IPS DF 6.9 (cell line): ENCODE results near the gene HSD11B1.

Experiments used
- DNase-seq: peaks from one replicate; pipeline ENCODE4 v3.0.0-alpha.2; 2013; ENCODE audit warnings: low read depth, low spot score
- H3K27ac ChIP-seq: one replicate; pipeline ENCODE4 v1.5.1; 2013; ENCODE audit warnings: low read length, control low read depth
- H3K27me3 ChIP-seq: 2 replicates; pipeline ENCODE4 v1.6.1; 2013; ENCODE audit warnings: mild to moderate bottlenecking, low read length; ENCODE audit not compliant: control insufficient read depth, insufficient read depth
- H3K36me3 ChIP-seq: 2 replicates; pipeline ENCODE4 v1.6.1; 2013; ENCODE audit warnings: low read length; ENCODE audit not compliant: control insufficient read depth, insufficient read depth
- H3K4me1 ChIP-seq: 2 replicates; pipeline ENCODE4 v1.6.1; 2013; ENCODE audit warnings: low read length; ENCODE audit not compliant: control insufficient read depth, insufficient read depth
- H3K4me3 ChIP-seq: 2 replicates; pipeline ENCODE4 v1.5.1; 2013; ENCODE audit warnings: mild to moderate bottlenecking, low read length
- H3K9me3 ChIP-seq: 2 replicates; pipeline ENCODE4 v1.6.1; 2013; ENCODE audit warnings: low read length, inconsistent platforms; ENCODE audit not compliant: control insufficient read depth, insufficient read depth
- WGBS: extraction: QIAGEN DNeasy Blood & Tissue Kit; methylation state at CpG from one replicate; pipeline ENCODE4 v1.1.7; 2013; ENCODE audit warnings: mixed read lengths, missing lambda C conversion rate; ENCODE audit not compliant: insufficient read length, insufficient coverage; 5-methylcytosine and 5-hydroxymethylcytosine counted together

HSD11B1 gene

DNA sequence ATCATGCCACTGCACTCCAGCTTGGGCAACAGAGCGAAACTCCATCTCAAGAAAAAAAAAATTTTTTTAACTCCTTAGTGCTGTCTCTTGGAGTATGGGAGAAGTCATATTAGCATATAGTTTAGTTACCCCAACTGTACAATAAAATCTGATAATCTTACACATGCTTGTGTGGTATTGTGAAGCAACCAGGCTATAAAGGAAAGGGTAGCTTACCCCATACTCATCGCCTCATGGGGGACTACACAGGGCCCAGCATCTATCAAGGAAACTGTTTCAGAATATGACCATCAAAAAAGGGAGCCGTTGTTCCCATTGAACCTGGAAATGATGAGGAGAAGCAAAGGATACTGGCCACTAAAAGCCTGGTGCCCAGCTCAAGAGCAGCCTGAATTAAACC lies 48.2 kb downstream of the HSD11B1 start:
- Histone ChIP-seq H3K4me3 (no peak overlapping the region), H3K4me1 (no peaks in the 10 kb centered on the region), H3K27me3 (no peaks in the 10 kb centered on the region), H3K27ac (no peak overlapping the region), H3K9me3 (no peaks in the 10 kb centered on the region), H3K36me3 (no peaks in the 10 kb centered on the region)
- WGBS: no CpG with 5 or more reads among the region's 3 CpGs
- no peak for DNase-seq

DNA sequence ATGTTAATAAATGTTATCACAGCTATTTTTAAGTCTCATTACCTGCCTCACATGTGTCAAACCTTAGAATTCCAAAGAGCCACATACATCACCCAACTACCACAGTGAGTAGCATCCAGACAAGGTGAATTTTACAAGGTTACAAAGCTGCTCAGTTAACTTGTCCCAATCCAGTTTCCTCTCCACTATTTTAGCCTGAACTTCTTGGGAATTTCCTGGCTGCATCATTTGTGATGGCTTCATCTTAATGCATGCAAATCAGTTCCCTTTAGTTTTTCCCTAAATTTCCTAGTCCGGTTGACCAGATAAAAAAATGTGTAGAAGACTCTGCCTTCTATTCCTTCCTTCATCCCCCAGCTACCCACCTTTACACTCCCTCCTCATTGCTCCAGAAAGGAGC lies 50.6 kb downstream of the HSD11B1 start:
- H3K4me3 ChIP-seq: no peak overlapping the region
- no peaks in the 10 kb centered on the region for H3K4me1 ChIP-seq
- no peaks in the 10 kb centered on the region for H3K36me3 ChIP-seq
- no peak overlapping the region for H3K27ac ChIP-seq
- no CpG with 5 or more reads among the region's 1 CpG for WGBS
- H3K27me3 ChIP-seq: no peaks in the 10 kb centered on the region
- no peaks in the 10 kb centered on the region for H3K9me3 ChIP-seq
- DNase-seq: no peak

DNA sequence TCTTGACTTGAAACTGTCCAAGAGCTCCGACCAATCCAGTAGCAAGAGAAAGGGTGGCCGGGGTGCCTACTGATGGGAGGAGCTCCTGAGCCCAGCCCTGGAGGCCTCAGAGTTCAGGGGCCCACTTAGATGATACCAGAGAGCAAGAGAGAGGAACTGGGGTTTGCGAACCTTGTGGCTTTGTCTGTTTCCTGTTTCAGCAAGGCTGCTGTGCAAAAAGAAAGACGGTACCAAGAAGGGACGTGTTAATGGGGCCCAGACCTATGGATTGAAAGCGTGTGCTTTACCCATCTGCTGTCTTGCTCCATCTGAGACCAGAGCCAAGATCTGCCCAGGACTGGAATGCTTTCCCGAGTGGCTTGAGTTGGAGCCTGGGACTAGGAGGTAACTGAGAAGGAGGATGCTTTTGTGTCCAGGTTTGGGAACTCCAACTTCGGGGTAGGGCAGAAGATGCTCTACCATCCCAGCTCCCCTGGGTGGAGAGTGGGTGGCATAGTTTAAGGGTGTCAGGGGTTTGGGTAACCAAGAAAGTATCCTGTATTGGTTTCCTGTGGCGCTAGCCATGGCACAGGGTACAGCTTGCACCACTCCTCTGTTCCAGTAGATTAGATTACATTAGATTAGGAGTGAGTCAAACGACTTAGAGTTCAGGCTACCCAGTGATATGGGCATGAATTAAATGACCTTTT lies 51.4 kb downstream of the HSD11B1 start, which contains the start of gene TRAF3IP3:
Gene TRAF3IP3, plus strand, starts transcription at position 128 of the 689 bp plus-strand sequence. CDS start 3,987 bp downstream, outside the sequence.
- Histone ChIP-seq H3K27ac (no peak within 1 kb of the TSS), H3K9me3 (no peaks in the 10 kb centered on the region), H3K4me3 (no peak within 1 kb of the TSS), H3K4me1 (no peaks in the 10 kb centered on the region), H3K27me3 (no peaks in the 10 kb centered on the region), H3K36me3 (no peaks in the 10 kb centered on the region)
- no peak for DNase-seq
- no CpG with 5 or more reads among the region's 10 CpGs for WGBS

DNA sequence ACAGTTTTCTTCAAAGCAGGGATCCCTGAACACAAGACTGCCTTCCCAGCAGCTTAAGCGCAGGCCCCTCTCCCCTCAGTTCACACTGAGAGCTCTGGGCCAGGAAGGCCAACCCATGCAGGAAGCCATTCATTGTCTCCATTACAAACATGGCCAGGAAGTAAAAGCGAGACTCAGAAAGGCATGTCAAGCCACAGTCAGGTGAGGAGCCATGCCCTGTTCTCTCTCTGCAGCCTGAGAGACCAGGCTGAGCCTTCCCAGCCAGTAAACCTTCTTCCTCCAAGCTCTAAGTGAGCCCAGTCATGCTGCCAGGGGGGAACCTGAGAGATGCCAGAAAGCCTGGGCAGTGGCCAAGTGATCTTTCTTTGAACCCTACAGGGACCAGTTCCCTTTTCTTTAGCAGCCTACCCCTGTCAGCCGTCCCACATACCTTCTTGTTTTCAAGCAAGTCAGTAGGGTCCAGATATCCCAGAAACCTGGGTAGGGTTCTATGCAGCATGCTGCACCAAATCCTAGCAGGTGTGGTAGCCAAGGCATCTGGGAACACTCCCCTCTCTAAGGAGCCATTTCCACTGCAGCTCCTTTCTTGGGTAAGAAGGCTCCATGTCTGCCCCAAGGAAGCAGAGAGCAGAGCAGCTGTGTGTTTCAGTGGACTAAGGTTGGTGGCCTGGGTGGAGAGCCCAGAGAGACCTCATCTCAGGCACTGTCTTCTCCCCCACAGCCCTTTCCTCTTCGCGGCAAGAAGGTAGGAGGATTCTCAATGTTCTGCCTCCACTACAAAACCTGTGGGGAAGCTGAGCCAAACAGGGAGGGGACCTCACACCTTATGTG lies 52.2 kb downstream of the HSD11B1 start:
- no peak for DNase-seq
- H3K36me3 ChIP-seq: no peaks in the 10 kb centered on the region
- no peaks in the 10 kb centered on the region for H3K27me3 ChIP-seq
- no peak overlapping the region for H3K4me3 ChIP-seq
- H3K4me1 ChIP-seq: no peaks in the 10 kb centered on the region
- no peaks in the 10 kb centered on the region for H3K9me3 ChIP-seq
- no peak overlapping the region for H3K27ac ChIP-seq
- WGBS: no CpG with 5 or more reads among the region's 5 CpGs

DNA sequence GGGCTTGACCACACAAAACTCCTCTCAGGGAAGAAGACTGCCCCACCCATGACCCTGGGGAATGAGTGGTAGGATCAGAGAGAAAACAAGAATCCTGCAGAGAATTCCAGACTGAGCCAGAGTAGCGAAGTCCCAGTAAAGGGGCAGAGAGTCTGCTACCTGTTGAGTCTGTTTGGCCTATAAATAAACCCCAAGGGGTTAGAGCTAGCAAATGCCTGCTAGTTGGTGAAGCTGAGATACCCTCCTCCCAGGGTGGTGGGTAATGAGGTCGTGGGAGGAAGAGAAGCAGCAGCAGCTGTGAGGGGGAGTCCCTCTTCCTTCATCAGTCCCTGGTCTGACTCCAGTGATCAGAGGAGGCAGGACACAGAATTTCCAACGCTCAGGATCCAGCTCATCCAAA lies 53.8 kb downstream of the HSD11B1 start:
- no peak for DNase-seq
- no peak overlapping the region for H3K4me3 ChIP-seq
- no peaks in the 10 kb centered on the region for H3K36me3 ChIP-seq
- H3K27me3 ChIP-seq: no peaks in the 10 kb centered on the region
- H3K9me3 ChIP-seq: no peaks in the 10 kb centered on the region
- no peaks in the 10 kb centered on the region for H3K4me1 ChIP-seq
- no peak overlapping the region for H3K27ac ChIP-seq
- no CpG with 5 or more reads among the region's 3 CpGs for WGBS

DNA sequence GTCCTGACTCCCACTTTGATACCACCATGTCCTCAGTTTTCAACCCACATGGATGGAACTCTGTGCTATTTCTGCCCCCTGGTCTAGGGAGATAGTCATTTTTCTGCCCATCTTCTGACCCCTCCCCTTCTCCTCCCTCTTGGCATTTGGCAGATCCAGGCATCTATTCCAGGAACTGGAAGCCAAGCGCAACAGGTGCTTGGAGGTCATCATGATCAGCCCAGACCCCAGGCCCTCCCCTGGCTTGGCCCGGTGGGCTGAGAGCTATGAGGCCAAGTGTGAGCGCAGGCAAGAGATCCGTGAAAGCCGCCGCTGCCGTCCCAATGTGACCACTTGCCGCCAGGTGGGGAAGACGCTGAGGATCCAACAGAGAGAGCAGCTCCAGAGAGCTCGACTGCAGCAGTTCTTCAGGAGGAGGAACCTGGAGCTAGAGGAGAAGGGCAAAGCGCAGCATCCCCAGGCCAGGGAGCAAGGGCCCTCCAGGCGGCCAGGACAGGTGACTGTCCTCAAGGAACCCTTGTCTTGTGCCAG lies 55.2 kb downstream of the HSD11B1 start:
- Histone ChIP-seq H3K4me1 (no peaks in the 10 kb centered on the region), H3K4me3 (no peak overlapping the region), H3K27ac (no peak overlapping the region), H3K9me3 (no peaks in the 10 kb centered on the region), H3K27me3 (no peaks in the 10 kb centered on the region), H3K36me3 (no peaks in the 10 kb centered on the region)
- WGBS: no CpG with 5 or more reads among the region's 12 CpGs
- no peak for DNase-seq

DNA sequence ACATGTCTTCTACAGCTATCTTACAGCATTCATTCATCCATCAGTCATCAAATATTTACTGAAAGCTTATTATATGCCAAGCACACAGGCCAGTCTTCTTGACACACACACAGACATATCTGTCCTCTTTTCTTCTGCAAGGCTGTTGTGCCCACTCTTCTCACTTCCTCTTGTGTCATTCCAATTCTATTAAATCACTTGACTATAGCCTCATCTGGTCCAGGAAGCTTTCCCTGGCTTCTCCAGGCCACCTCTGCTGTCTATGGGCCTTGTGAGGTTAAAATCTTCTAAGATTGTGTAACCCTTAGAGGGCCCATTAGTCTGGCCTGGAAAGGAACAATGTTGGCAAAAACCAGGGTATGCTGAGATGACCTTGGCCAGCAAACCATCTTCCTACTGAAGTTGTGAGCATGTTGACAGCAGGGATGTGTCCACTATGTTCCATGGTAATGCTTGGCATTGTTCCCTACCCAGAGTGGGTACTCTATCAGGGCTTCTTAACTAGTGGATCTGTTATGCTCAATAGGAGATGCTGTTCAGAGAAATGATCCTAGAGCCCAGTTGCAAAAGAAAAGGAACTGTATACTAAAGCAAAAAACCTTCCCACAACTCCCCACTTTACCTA lies 56.5 kb downstream of the HSD11B1 start:
- Histone ChIP-seq H3K27me3 (no peaks in the 10 kb centered on the region), H3K4me1 (no peaks in the 10 kb centered on the region), H3K4me3 (no peak overlapping the region), H3K27ac (no peak overlapping the region), H3K9me3 (no peaks in the 10 kb centered on the region), H3K36me3 (no peaks in the 10 kb centered on the region)
- no peak for DNase-seq

DNA sequence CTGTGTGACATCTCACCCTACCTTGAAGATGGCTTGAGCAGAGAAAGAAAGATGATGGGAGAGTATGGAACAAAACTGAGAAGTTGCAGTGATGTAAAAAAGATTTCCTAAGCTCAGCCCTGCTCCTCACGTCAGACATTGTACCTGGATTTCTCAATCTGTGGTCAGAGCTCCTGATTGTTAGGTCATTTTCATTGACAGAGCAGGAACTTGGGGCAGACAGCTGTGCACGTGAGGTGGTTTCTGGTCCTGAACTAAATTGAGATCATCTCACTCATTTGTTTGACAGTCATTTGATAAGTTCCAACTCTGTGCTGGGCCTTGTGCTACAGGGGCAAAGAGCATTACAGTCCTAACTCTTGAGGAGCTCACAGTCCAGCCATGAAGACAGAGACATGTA lies 61.4 kb downstream of the HSD11B1 start:
- Histone ChIP-seq H3K4me1 (no peaks in the 10 kb centered on the region), H3K4me3 (no peak overlapping the region), H3K36me3 (no peaks in the 10 kb centered on the region), H3K27me3 (no peaks in the 10 kb centered on the region), H3K27ac (no peak overlapping the region), H3K9me3 (no peaks in the 10 kb centered on the region)
- WGBS: no CpG with 5 or more reads among the region's 2 CpGs
- no peak for DNase-seq

DNA sequence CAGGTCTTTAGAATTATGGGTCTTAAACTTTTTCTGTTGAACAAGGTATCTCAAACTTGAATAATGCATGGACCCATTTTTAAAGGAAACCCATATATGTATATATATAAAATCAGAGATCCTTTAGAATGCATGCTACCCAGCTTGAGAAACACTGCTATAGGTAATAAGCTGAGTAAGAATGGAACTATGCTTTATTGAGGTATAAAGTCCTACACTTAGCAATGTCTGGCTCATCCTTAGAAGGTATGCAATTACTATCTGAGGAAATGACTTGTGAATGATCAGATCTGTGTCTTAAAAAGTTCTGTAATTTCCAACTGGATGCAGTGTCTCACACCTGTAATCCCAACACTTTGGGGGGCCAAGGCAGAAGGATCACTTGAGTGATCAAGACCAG lies 62.5 kb downstream of the HSD11B1 start:
- Histone ChIP-seq H3K36me3 (no peaks in the 10 kb centered on the region), H3K9me3 (no peaks in the 10 kb centered on the region), H3K27me3 (no peaks in the 10 kb centered on the region), H3K4me3 (no peak overlapping the region), H3K27ac (no peak overlapping the region), H3K4me1 (no peaks in the 10 kb centered on the region; the same call in 1 of the 2 replicates)
- DNase-seq: no peak

DNA sequence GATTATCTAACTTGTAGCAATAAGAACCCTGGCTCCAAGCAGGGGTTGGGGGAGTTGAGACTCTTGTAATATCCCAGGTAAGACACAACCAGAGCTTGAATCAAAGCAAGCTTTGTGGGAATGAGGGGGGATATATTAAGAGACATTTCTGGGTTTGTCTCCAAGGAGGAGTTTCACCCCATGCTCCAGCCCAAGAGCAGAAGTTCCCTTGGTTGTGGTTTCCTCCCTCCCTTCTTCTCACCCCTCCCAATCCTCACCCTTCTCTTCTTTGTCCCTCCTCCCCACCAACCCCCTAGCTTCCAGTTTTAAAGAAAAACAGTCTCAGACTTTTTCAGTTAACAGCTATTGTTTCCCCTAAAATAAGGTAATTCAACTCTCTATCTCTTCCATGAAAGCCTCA lies 63.1 kb downstream of the HSD11B1 start:
- DNase-seq: no peak
- no peaks in the 10 kb centered on the region for H3K9me3 ChIP-seq
- H3K27me3 ChIP-seq: no peaks in the 10 kb centered on the region
- H3K27ac ChIP-seq: no peak overlapping the region
- H3K36me3 ChIP-seq: no peaks in the 10 kb centered on the region
- H3K4me1 ChIP-seq: no peaks in the 10 kb centered on the region; the same call in 1 of the 2 replicates
- H3K4me3 ChIP-seq: no peak overlapping the region
